NB4 (cell line): ENCODE data around the gene DIAPH3.

Experiments
- DNase-seq: peaks from one replicate; pipeline ENCODE4 v3.0.0; 2010; ENCODE audit warnings: low read depth
- H3K4me3 ChIP-seq: one replicate; pipeline ENCODE4 v1.5.1; 2011; ENCODE audit warnings: mild to moderate bottlenecking, low read depth, low read length, moderate library complexity
- MYC ChIP-seq: IDR thresholded peaks from 2 replicates; pipeline ENCODE4 v1.6.1; 2011; ENCODE audit warnings: low read depth, low read length
- POLR2A ChIP-seq: IDR thresholded peaks from 2 replicates; pipeline ENCODE4 v1.6.1; 2011; ENCODE audit warnings: mild to moderate bottlenecking; ENCODE audit not compliant: insufficient read length; ENCODE audit errors: extremely low read depth
- TF ChIP-seq, protein P1 (sequence below): IDR thresholded peaks from 2 replicates; pipeline ENCODE4 v1.6.1; 2011; ENCODE audit warnings: low read depth, low read length
- TF ChIP-seq, protein P2 (sequence below): IDR thresholded peaks from one replicate; pipeline ENCODE4 v1.5.1; 2012; ENCODE audit warnings: low read depth, low read length

DIAPH3 gene

DNA sequence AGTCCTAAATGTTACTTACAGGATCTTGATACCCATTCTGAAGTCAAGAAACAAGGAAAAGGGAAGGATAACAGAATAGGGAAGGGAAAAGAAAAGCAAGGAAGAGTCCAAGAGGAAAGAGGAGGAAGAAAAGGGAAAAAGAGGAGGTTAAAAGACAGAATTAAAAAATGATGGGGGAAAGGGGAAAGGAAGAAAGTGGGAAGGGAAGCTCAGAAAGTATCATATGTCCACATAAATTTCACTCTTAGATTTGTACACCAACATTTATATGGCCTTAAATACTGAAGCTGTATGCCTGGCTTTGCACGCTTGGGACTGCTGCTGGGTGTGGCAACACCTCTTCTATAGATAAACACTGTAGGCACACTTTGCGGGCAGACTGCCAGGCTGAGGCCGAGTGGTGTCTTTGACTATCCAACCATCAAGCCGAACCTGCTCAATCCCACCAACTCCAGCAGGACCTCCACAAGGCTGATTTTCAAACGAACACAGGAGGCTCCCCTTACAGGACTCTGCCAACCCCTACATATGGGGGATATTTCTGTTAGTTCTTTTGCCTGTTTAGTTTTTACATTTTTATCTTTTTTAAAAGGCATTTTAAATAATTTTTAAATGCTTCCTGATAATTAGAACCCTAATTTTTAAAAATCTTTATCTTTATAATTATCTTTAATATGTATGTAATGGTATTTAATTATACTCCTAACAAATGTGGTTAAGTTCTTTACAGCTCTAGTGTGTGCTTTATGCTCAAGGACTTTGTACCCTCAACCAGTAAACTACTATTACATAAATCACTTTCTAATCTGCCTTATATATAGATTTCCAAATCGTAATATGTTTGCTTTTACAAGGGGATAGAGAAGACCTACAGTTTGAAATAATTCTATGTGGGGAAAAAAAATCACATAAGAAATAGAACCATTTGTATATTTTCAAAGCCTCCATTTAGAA lies 154.2 kb downstream of the DIAPH3 start:
- TF ChIP-seq POLR2A, result no peak
- DNase-seq, result no peak
- no peak overlapping the region for H3K4me3 ChIP-seq

DNA sequence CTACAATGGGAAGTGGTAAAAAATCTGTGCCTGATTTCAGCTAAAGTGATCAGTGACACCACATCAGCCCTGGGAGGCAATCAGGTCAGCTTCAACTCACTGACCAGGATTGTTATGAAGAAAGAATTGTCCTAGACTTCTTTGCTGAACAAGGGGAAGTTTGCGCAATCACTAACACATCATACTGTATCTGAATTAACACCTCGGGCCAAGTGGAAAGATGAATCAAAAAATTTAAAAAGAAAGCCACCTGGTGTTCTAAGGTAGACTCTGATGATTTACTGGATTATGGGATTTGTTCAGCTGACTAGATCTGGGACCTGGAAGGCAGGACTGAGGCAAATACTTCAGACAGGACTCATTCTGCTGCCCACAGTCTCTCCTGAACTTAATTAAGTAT lies 161.8 kb downstream of the DIAPH3 start:
- TF ChIP-seq POLR2A, result no peak
- TF ChIP-seq, protein P1, sequence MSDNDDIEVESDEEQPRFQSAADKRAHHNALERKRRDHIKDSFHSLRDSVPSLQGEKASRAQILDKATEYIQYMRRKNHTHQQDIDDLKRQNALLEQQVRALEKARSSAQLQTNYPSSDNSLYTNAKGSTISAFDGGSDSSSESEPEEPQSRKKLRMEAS, result no peak
- TF ChIP-seq, protein P2, sequence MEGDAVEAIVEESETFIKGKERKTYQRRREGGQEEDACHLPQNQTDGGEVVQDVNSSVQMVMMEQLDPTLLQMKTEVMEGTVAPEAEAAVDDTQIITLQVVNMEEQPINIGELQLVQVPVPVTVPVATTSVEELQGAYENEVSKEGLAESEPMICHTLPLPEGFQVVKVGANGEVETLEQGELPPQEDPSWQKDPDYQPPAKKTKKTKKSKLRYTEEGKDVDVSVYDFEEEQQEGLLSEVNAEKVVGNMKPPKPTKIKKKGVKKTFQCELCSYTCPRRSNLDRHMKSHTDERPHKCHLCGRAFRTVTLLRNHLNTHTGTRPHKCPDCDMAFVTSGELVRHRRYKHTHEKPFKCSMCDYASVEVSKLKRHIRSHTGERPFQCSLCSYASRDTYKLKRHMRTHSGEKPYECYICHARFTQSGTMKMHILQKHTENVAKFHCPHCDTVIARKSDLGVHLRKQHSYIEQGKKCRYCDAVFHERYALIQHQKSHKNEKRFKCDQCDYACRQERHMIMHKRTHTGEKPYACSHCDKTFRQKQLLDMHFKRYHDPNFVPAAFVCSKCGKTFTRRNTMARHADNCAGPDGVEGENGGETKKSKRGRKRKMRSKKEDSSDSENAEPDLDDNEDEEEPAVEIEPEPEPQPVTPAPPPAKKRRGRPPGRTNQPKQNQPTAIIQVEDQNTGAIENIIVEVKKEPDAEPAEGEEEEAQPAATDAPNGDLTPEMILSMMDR, result no peak
- TF ChIP-seq MYC, result no peak
- no peak for DNase-seq
- no peak overlapping the region for H3K4me3 ChIP-seq

DNA sequence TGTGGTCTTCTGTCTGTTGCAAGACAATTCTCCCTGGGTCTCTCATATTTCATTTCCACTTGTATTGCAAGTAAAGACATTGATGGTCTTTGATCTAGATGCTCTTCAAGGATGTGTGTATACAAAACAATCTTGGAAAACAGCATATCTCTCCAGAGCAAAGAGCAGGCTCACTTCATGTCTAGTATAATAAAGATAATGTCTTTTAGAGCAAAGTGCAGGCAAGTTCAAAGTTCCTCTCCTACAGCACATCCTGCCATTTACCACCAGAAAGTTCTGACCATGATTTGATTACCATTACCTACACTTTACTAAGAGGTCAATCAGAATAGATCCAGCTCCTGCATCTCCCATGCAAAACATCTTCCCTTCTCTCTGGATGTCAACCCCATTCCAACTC lies 162.8 kb downstream of the DIAPH3 start:
- H3K4me3 ChIP-seq, result no peak overlapping the region
- TF ChIP-seq, protein P2, result no peak
- TF ChIP-seq MYC (no peak), POLR2A (no peak)
- TF ChIP-seq, protein P1, result no peak
- no peak for DNase-seq

DNA sequence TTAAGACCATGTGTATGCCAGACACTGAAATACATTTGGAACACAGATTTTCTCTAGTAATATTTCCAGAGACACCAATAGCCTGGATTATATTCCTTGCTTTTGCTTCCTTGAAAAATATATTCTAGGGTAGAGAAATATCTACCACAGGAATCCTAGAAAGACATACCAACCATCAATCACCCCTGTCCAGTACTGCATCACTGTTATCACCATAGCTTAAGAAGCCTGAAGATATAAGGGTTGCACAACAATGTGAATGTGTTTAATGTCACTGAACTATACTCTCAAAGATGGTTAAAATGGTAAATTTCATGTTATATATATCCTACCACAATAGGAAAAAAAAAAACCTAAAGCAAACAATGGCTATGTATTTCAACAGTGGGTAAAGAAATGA lies 163.6 kb downstream of the DIAPH3 start:
- TF ChIP-seq POLR2A (no peak), MYC (no peak)
- TF ChIP-seq, protein P1, result no peak
- TF ChIP-seq, protein P2, result no peak
- DNase-seq, result no peak
- H3K4me3 ChIP-seq, result no peak overlapping the region

DNA sequence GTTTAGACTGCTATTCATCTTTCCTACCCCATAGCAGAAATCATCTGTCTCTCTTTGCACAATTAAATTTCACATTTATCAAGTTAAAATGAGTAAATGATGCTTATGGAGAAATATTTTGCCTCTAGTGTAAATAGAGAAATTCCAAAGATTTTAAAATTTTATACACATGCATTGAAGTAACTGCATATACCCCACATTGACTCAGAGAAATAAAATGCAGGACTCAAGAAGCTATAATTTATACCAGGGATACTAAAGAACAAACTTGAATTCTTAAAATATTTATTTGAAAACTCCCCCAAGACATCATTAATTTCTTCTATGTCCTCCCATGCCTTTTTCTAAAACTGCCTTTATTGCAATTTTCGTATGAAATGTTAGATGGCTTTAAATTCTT lies 165.8 kb downstream of the DIAPH3 start:
- no peak for DNase-seq
- TF ChIP-seq MYC (no peak), POLR2A (no peak)
- TF ChIP-seq, protein P2, result no peak
- TF ChIP-seq, protein P1, result no peak
- H3K4me3 ChIP-seq, result no peak overlapping the region

DNA sequence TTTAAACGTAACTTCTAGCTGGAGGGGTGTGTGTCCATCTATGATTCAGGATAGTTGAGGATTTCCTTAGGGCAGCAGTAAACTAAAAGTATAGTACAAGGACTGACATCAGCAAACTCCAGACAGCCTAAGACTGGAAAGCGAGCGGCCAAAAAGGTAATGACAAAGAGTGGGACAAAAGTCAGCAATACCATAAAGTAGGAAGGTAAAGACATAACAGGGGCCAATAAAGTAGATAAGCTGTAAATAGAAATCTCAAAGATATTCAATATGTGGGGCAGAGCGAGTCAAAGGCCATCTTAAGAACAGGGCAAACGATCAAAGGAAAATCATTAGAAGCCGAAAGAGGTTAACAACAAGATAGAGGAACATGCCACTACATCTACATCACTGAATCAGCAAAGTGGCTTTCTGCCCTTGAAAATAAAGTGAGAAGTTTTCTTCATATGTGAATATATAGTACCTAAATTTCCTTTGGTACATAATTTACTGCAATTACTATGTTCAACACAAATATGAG lies 167.2 kb downstream of the DIAPH3 start:
- DNase-seq, result no peak
- TF ChIP-seq POLR2A (no peak), MYC (no peak)
- TF ChIP-seq, protein P1, result no peak
- TF ChIP-seq, protein P2, result no peak
- no peak overlapping the region for H3K4me3 ChIP-seq
